Thyroid gland (tissue), 4 donors: ENCODE measurements around the gene ANKHD1.

Experiments
- CTCF ChIP-seq, 6 experiments: fragments of 200-600 bp in 3 of 6; fragments of 450-650 bp in 3 of 6; sonication (generic) in 3 of 6; IDR thresholded peaks; one replicate each; pipeline ENCODE4 v1.5.1; 2016 to 2019; ENCODE audit warnings: antibody characterized with exemption in 6 of 6, mild to moderate bottlenecking in 2 of 6, inconsistent platforms in 1 of 6, moderate library complexity in 1 of 6
- POLR2A ChIP-seq, 2 donors: fragments of 450-650 bp; IDR thresholded peaks; one replicate each; pipeline ENCODE4 v1.6.1; 2017; ENCODE audit warnings: antibody characterized with exemption in 2 of 2, mild to moderate bottlenecking in 2 of 2, moderate library complexity in 1 of 2

- no peak for TF ChIP-seq POLR2A (IDR thresholded peaks at IDR 0.05)
- TF ChIP-seq CTCF (IDR thresholded peaks at IDR 0.05) = no peak
Observed at GRCh38 chr5:140383300-140383699, 18.3 kb upstream of the ANKHD1 start.
